ENCODE data around the gene ATP5PD. TPM values are rescaled to one million over a fixed set of nuclear protein-coding genes. Genes with fewer than 3 reads are reported as not detected.

ATP5PD gene
- total RNA-seq, 1 donor = 278 TPM

- Histone ChIP-seq H3K36me3 (ENCODE audit: insufficient read depth, low read length) (peaks cover 24% of the 10 kb centered on the region), H2AFZ (ENCODE audit: low read length) (no peak overlapping the region), H3K9me3 (ENCODE audit: low read depth, low read length) (no peaks in the 10 kb centered on the region), H3K27me3 (ENCODE audit: insufficient read depth, low read length) (no peaks in the 10 kb centered on the region), H3K4me1 (ENCODE audit: insufficient read depth, low read length) (no peaks in the 10 kb centered on the region), H3K4me2 (ENCODE audit: insufficient read depth, low read length) (no peak overlapping the region), H3K27ac (ENCODE audit: low read depth, low read length) (no peak overlapping the region), H3K4me3 (ENCODE audit: insufficient read depth, low read length) (no peak overlapping the region), H3K79me2 (ENCODE audit: insufficient read depth, low read length) (no peaks in the 10 kb centered on the region), H4K20me1 (ENCODE audit: insufficient read depth, low read length) (peaks cover 2% of the 10 kb centered on the region)
- no peak for DNase-seq (ENCODE audit: insufficient read length, low spot score, missing footprints)
- TF ChIP-seq, protein P1, sequence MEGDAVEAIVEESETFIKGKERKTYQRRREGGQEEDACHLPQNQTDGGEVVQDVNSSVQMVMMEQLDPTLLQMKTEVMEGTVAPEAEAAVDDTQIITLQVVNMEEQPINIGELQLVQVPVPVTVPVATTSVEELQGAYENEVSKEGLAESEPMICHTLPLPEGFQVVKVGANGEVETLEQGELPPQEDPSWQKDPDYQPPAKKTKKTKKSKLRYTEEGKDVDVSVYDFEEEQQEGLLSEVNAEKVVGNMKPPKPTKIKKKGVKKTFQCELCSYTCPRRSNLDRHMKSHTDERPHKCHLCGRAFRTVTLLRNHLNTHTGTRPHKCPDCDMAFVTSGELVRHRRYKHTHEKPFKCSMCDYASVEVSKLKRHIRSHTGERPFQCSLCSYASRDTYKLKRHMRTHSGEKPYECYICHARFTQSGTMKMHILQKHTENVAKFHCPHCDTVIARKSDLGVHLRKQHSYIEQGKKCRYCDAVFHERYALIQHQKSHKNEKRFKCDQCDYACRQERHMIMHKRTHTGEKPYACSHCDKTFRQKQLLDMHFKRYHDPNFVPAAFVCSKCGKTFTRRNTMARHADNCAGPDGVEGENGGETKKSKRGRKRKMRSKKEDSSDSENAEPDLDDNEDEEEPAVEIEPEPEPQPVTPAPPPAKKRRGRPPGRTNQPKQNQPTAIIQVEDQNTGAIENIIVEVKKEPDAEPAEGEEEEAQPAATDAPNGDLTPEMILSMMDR (IDR thresholded peaks at IDR 0.05; ENCODE audit: extremely low read depth, low read depth, low read length) = no peak
These were observed 41.5 kb downstream of the ATP5PD start for GRCh38 chr17:75005291-75005690.

- no peaks in the 10 kb centered on the region for H3K9me3 ChIP-seq (ENCODE audit: low read depth, low read length)
- no peak for DNase-seq (ENCODE audit: insufficient read length, low spot score, missing footprints)
- TF ChIP-seq, protein P1 (IDR thresholded peaks at IDR 0.05; ENCODE audit: extremely low read depth, low read depth, low read length) = no peak
- no peaks in the 10 kb centered on the region for H3K27me3 ChIP-seq (ENCODE audit: insufficient read depth, low read length)
- no peak overlapping the region for H3K4me3 ChIP-seq (ENCODE audit: insufficient read depth, low read length)
- no peak overlapping the region for H3K4me2 ChIP-seq (ENCODE audit: insufficient read depth, low read length)
- no peak overlapping the region for H3K27ac ChIP-seq (ENCODE audit: low read depth, low read length)
- no peaks in the 10 kb centered on the region for H3K79me2 ChIP-seq (ENCODE audit: insufficient read depth, low read length)
- H3K4me1 ChIP-seq (ENCODE audit: insufficient read depth, low read length) = no peaks in the 10 kb centered on the region
- H3K36me3 ChIP-seq (ENCODE audit: insufficient read depth, low read length) = peaks cover 27% of the 10 kb centered on the region
- H2AFZ ChIP-seq (ENCODE audit: low read length) = no peak overlapping the region
- peaks cover 2% of the 10 kb centered on the region for H4K20me1 ChIP-seq (ENCODE audit: insufficient read depth, low read length)
These were observed 42.4 kb downstream of the ATP5PD start for GRCh38 chr17:75004371-75004770.

- no peak for DNase-seq (ENCODE audit: insufficient read length, low spot score, missing footprints)
- Histone ChIP-seq H3K27ac (ENCODE audit: low read depth, low read length) (no peak overlapping the region), H3K4me3 (ENCODE audit: insufficient read depth, low read length) (no peak overlapping the region), H3K27me3 (ENCODE audit: insufficient read depth, low read length) (no peaks in the 10 kb centered on the region), H3K79me2 (ENCODE audit: insufficient read depth, low read length) (no peaks in the 10 kb centered on the region), H3K4me2 (ENCODE audit: insufficient read depth, low read length) (no peak overlapping the region), H3K36me3 (ENCODE audit: insufficient read depth, low read length) (peaks cover 27% of the 10 kb centered on the region), H2AFZ (ENCODE audit: low read length) (no peak overlapping the region), H3K9me3 (ENCODE audit: low read depth, low read length) (no peaks in the 10 kb centered on the region), H3K4me1 (ENCODE audit: insufficient read depth, low read length) (no peaks in the 10 kb centered on the region), H4K20me1 (ENCODE audit: insufficient read depth, low read length) (peaks cover 2% of the 10 kb centered on the region)
- TF ChIP-seq, protein P1 (IDR thresholded peaks at IDR 0.05; ENCODE audit: extremely low read depth, low read depth, low read length) = no peak
These were observed 42.8 kb downstream of the ATP5PD start for GRCh38 chr17:75003957-75004355.

- Histone ChIP-seq H3K4me1 (ENCODE audit: insufficient read depth, low read length) (no peaks in the 10 kb centered on the region), H3K9me3 (ENCODE audit: low read depth, low read length) (no peaks in the 10 kb centered on the region), H3K27me3 (ENCODE audit: insufficient read depth, low read length) (no peaks in the 10 kb centered on the region), H3K4me3 (ENCODE audit: insufficient read depth, low read length) (no peak overlapping the region), H3K27ac (ENCODE audit: low read depth, low read length) (no peak overlapping the region), H2AFZ (ENCODE audit: low read length) (no peak overlapping the region), H4K20me1 (ENCODE audit: insufficient read depth, low read length) (peaks cover 2% of the 10 kb centered on the region), H3K4me2 (ENCODE audit: insufficient read depth, low read length) (no peak overlapping the region), H3K79me2 (ENCODE audit: insufficient read depth, low read length) (peaks cover 4% of the 10 kb centered on the region), H3K36me3 (ENCODE audit: insufficient read depth, low read length) (peaks cover 27% of the 10 kb centered on the region)
- DNase-seq (ENCODE audit: insufficient read length, low spot score, missing footprints) = no peak
- TF ChIP-seq, protein P1 (IDR thresholded peaks at IDR 0.05; ENCODE audit: extremely low read depth, low read depth, low read length) = no peak
These were observed 43.5 kb downstream of the ATP5PD start for GRCh38 chr17:75003070-75003956.
